SK-N-MC (cell line): Measurements from ENCODE around the gene TWNK.

ENCODE experiments used
- EZH2 ChIP-seq: fragments of 200-600 bp; sonication (generic); IDR thresholded peaks from one replicate; pipeline ENCODE4 v1.6.1; 2017; ENCODE audit warnings: antibody characterized with exemption
- FOXP2 ChIP-seq: optimal IDR thresholded peaks from 2 replicates; pipeline ENCODE3; 2011; ENCODE audit warnings: mild to moderate bottlenecking, moderate library complexity; ENCODE audit not compliant: insufficient read depth; ENCODE audit errors: extremely low read length, control extremely low read depth
- POLR2AphosphoS5 ChIP-seq: IDR thresholded peaks from 2 replicates; pipeline ENCODE4 v1.6.1; 2012; ENCODE audit warnings: mild to moderate bottlenecking, low read depth, low read length, borderline replicate concordance

GRCh38 chr10:101008823-101009423 lies 21.6 kb downstream of the TWNK start:
- TF ChIP-seq FOXP2, result no peak
- no peak for TF ChIP-seq EZH2
- no peak for TF ChIP-seq POLR2AphosphoS5
